Measurements from ENCODE around the gene MRPL9.

MRPL9 gene

DNA sequence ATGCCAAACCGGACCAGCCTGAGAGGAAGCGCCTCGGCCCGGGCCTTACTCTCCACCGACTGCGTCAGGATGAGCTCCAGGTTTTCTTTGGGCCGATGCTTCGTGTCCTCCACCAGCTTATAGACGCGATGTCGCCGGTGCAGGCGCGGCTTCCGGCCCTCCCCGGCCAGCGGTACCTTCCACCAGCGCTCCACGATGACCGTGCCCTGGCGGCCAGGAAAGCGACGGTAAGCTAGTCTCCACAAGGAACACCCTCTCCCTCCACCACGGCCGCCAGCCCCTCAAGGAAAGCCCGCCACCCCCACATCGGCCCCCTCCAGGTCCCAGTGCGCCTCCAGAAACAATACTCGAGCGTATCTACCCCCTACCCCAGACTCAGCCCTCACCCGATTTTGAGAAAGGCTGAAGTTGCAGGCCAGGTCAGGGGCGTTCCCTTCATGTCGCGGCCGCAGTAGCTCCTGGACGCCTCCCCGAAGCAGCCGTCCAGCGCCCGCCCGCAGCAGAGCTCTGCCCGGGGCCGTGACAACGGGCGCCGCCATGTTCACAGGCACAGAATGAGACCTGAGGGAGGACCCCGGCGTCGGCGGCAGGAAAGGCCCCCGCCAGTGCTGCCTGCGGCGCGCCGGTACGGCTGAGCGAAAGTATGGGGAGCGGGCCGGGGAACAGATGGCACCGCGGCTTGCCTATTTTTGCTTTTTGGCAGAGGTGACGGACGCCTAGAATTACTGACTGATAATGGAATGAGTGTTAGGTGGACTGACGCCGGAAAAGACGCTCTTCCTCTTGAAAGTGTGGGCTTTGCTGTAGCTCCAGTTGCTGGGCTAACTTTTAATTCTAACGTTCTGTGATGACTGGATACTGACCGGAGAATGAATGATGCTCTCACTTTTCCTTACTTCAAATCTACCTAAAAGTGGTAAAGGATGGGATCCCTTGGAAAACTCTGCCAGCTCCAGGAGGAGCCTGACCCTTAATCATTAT is at the start of gene MRPL9:
Gene MRPL9 (minus strand): TSS at position 556 of the 981 bp plus-strand sequence. CDS start 17 bp downstream, at position 539.
- peak; percentile 87 for DNase-seq

DNA sequence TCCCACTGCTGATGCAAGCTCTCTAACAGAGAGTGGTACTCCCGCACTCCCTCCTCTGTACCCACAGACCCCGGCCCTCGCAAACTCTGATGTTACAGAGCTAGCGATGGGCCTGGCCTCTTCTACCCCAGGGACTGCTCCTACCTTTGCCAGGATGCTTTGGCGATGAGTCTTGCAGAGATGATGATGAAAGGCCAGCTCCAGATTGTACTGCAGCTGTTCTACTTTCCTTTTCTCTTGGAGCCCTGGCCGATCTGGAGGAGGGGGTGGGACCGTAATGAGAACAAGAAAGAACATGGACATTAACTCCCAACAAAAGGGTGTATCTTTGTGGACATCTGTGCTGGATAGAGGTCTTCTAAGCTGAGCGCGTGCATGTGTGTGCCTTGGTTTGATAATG is 47.9 kb upstream of the MRPL9 start:
- DNase-seq, result no peak

DNA sequence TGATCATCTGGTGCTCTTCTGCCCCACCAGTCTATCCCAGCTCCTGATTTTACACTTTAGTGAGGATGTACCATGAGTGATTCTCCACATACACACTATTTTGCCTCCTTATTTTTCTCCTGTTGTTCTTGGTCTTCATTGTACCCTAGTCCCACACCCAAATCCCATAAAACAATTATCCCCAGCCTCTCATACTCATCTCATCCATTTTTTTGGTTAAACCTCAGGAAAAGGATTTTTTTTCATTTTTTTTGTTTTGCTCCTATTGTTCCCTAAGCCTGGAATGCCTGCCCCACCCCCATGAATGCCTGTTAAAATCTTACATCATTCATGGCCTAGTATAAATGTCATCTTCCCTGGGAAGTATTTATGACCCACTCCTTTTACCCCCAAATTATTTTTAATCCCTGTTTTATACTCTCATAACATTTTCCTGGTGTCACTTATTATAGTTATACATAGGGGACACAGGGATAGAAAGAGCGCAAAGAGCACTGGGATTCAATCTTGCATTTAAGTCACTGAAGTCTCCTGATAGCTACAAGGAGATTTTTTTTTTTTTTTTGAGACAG is 46.8 kb upstream of the MRPL9 start:
- no peak for DNase-seq

DNA sequence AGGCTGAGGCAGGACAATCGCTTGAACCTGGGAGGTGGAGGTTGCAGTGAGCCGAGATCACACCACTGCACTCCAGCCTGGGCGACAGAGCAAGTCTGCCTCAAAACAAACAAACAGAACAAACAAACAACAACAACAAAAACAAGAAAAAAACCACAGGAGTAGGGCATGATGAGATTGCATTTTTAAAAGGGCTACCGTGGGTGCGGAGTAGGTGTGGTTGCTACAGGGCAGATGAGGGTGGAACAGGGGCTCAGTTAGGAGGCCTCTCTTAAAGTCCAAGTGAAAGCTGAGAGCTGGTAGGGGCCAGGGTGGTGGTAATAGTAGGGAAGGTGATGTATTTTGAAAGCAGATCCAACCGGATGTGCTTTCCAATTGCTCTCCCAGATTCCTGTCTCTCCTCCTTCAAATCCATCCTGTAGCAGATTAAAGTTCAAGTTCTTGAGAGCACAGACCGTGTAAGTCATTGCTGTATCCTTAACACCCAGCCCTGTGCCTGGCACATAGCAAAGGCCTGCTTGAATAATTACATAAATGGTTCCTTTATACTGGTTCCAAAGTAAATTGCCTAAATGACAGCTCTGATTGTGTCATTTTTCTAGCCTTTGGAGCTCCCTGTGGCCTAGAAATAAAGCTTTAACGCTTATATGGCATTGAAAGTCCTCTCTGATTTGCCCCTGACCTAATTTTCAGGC is 46.1 kb upstream of the MRPL9 start:
- DNase-seq, result no peak

DNA sequence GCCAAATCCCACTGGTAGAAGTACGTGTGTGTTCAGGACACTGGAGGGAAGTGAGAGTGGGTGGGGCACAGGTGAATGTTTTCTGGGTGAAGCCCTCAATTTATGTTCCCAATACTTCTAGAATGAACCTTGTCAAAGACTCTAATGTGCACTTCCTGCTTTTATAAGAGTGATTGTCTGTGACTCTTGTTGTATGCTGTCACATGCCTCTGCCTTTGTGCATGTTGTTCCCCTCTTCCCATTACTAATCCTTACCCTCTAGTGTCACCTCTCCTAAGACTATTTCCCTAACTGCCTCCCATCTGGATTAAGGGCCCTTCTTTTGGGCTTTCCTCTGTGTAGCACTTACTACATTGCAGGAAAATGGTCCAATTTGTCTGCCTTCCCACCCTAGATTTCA is 44.5 kb upstream of the MRPL9 start:
- DNase-seq, result no peak

DNA sequence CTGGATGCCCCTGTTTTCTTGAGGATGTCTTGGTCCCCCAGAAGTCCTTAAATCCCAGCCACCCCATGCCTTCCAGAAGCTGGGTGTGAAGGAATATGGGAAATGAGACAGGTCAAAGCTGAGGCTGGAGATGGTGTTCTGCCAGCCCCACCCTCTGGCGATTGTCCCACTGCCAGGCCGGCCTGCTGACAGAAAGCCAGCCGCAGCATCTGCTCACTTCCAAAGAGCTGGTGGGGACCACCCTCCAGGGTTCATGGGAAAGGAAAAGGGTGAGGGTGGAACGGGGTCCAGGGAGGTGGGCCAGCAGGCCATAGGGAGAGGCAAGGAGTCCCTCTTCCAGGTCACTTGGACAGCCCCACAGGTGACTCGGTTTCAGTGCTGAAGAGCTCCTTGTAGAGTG is 43.8 kb upstream of the MRPL9 start:
- DNase-seq, result no peak

DNA sequence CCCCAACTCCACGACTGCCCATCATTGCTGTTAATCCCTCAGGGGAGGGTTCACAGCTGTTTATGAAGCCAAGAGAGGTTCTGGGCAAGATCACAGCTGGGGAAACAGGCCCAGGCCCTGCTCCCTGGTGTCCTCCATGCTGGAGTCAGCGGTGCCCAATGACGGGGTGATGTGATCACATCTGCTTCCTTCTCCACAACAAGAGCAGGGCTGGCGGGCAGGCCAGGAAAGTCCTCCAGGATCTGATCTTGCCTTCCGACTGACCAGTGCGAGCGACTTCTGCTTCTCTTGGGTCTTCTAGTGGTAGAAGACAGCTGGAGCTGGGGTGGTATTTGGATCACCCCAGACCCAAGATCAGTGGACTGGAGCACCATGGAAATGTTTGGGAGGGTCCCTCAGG is 42.9 kb upstream of the MRPL9 start:
- no peak for DNase-seq

DNA sequence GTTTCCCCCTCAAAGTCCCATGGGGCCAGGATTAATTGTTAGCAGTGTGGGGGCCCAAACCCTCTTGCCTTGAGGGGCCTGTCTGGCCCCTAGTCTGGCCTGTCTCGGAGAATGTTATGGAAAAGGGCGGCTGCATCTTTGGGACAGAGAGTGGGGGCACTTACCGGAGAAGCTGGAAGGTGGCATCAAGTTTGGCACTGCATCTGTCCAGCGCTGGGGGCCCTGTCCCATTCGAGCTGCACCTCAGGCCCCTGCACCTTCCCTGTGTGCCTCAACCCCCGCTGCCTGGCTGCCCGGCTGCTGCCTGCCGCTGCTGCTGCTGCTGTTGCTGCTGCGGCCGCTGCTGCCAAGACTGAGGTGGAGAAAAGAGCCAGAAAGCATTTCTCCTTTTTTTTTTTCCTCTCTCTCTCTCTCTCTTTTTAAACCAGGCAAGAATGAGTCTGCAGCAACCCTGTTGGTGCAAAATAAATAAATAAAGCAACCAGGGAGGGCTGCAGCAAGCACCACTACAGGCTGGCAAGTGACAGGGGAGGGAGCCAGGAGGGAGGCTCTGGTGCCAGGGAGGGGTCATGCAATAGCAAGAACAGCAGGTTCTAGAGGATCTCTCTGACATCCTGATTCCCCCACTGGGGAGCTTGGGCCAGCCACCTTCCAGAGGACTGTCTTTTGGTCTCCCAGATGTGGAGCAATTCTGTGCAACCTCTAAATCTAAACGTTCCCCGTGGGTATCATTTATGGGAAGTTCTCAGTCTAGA is 41.9 kb upstream of the MRPL9 start, which contains the start of gene LINGO4:
Gene LINGO4 (minus strand): TSS at position 354 of the 755 bp plus-strand sequence. CDS start 2,715 bp downstream, outside the sequence.
- DNase-seq, result no peak

DNA sequence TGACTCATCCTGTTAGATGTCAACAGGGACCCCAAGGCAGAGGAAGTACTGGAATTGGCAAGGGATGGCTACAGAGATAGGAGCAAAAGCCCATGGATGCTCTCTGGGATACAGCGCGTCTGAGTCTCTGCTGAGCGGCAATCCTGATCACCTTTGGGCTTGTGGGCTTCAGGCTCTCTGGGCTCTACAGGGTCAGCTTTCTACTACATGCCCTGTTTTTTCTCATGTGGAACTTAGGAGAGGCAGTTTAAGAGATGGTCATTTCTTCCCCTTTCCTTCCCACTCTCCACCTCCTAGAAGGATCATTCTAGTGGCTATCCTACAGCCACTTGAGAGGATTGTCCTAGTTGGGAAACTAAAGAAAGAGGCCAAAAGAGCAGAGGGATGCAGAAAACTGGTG is 40.6 kb upstream of the MRPL9 start:
- DNase-seq, result no peak

DNA sequence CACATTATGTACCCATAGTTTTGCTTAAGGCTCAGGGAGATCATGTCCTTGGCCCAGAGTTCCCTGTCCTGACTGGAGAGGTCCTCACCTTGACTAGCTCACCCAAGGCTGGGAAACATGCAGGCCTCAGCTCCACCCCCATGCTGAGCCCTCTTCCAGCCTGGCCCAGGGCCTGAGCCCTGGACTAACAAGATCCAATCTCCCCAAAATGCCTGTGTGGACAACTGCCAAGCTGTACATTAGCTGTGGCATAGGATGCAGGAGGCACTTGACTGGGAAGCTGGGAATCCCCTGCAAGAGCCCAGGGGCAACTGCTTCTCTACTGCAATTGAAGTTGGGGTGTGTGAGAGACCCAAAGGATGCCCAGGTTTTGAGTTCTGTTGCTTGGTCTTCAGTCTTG is 39.9 kb upstream of the MRPL9 start:
- DNase-seq, result no peak

DNA sequence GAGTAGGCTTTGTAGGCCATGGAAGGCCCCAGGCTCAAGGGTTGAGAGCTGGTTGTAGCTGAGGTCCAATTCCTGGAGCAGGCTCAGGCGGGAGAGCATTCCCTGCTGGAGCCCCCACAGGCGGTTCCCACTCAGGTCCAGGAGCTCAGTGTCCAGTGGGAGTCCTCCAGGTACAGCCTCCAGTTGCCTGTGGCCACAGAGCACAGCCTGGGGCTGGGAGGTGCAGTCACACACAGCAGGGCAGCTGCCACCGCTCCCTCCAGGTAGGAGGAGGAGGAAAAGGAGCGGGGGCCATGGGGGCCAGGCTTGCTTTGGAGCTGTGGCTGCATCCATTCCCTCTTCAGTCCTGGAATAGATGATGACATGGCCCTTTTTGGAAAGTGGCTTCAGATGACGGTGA is 39.1 kb upstream of the MRPL9 start:
- DNase-seq, result no peak

DNA sequence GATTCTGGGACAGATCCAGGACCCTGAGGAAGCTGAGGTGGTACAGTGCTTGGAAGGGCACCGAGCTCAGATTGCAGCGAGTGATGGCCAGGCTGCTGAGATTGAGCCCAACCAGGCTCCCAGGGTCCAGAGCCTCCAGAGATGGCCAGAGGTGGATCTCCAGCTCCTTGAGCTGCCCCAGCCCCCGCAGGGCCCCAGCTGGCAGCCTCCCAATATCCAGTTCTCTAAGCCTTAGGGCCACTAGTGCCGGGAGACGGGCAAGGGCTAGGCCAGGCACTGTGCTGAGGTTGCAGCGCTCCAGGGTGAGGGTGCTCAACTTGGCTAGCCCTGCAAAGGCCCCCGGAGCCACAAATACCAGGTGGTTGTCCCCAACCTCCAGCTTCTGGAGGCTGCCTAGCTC is 38.5 kb upstream of the MRPL9 start:
- DNase-seq, result no peak

DNA sequence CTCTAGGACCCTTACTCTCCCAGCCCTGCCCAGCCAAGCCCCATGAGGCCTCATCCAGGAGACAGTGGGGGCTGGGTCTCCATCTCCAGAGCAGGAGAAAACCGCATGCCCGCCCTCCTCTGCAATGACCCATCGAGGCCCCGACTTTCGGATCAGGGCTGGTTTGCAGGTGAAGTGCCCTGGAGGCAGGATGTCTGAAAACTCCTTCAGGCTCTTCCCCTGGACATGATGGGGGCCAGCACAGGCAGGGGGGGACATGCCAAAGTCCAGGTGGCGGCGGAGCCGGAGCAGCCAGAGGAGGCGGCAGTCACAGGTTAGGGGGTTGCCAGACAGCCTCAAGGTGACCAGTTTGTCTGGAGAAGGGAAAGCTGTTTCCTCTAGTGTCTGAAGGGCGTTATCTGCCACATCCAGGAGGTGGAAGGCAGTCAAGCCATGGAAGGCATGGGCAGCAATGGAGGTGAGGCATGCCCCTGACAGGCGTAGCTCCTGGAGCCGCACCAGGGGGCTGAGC is 38.1 kb upstream of the MRPL9 start:
- no peak for DNase-seq

DNA sequence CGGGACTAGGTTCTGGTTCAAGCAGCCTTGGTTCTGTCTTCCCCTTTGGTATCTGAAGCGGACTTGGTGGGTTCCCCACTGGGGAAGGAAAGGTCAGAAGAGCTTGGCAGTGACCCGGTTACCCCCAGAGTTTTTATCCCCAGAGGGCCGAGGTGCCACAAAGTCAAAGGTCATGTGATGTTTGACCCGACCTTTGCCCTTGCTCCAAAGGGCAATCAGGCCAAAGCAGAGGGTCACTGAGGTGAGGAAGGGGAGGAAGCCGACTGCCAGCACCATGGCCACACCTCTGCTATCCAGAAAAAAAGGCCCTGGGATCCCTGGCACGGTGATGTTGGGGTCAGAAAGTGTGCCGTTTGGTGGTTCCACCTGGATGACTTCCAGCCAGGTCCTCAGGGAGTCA is 37.5 kb upstream of the MRPL9 start:
- no peak for DNase-seq

DNA sequence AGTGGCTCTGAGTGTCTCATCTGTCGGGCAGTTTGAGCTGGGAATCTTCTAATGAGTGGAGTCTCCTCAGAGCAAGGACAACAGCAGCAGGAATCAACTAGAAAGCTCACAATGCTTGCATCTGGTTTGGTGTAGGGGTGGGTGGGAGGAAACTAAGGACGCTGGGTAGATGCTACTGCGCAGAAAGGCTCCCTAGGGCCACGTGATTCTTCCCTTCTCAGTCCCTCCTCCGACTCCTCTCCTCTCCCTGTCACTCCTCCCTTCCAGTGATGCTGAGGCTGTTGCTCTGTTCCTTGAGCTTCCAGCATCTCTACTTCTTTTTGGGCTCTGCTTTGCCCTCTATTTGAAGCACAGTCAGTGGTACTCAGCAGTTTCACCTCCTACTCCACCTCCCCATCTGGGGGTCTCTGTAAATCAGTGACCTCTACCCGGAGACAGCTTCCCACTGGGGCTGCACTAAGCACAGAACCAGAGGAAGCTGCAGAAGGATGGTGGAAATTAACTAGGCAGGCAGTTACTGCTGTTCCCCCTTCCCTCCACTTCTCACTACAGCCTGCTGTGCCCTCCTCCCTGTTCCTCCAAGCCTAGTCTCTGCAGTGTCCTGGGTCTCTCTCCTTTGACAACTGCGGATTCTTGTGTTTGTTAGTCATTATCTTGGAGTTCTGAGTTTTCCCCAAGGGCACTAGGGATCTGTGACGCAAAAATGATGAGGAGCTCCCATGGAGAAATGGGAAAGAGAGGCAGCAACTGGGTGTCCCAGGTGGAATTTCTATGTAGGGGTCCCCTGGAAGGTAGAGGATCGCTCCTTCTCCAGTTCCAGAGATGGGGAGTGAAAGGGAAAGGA is 36.1 kb upstream of the MRPL9 start:
- no peak for DNase-seq

DNA sequence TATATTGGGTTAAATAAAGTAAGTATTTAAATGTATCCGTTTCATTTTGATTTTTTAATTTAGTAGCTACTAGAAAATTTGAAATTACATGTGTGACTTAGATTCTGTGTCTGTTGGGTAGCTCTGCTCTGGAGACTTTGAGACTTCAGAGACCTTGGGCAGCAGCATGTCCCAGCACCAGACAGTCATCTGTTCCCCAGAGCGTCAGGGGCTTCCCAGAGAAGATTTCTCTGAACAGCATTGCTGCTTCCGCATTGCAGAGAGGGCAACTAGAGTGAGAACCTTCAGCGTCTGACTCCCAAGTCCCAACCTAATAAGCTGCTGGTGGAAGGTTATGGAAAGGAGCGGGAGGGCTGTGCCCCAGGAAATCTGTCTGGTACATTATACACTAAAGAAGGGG is 35.3 kb upstream of the MRPL9 start:
- DNase-seq, result no peak

DNA sequence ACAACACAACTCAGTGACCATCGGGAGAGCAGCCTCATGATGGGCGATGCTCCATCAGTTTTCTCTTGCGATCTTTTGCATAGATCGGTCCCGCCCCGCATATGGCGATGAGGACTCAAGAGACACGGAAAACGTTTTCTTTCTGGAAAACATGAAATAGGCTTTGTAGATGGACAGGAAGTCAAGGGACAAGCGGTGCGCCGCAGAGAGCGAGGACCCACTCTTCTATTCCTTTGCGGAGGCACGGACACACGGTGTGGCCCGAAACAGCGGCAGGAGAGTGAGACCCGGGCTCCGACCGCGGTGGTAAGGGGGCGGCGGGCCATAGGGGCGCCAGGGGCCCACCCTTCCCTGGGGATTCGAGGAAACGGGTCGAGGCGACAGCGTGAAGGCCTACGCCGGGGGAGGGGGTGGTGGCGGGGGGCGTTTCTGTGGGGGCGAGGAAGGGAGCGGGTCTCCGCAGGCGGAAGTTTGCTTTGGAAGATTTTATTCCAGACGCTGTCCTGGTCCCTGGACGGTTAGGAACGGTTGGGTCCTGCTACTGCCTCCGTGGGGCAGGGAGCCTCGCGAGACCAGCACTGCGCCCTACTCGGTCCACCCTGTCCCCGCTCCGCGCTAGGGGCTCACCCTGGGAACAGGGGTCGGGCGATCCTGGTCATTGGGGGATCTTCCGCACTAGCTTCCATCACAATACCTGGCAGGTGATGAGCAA is 27.8 kb upstream of the MRPL9 start:
- DNase-seq, result peak; percentile 6

DNA sequence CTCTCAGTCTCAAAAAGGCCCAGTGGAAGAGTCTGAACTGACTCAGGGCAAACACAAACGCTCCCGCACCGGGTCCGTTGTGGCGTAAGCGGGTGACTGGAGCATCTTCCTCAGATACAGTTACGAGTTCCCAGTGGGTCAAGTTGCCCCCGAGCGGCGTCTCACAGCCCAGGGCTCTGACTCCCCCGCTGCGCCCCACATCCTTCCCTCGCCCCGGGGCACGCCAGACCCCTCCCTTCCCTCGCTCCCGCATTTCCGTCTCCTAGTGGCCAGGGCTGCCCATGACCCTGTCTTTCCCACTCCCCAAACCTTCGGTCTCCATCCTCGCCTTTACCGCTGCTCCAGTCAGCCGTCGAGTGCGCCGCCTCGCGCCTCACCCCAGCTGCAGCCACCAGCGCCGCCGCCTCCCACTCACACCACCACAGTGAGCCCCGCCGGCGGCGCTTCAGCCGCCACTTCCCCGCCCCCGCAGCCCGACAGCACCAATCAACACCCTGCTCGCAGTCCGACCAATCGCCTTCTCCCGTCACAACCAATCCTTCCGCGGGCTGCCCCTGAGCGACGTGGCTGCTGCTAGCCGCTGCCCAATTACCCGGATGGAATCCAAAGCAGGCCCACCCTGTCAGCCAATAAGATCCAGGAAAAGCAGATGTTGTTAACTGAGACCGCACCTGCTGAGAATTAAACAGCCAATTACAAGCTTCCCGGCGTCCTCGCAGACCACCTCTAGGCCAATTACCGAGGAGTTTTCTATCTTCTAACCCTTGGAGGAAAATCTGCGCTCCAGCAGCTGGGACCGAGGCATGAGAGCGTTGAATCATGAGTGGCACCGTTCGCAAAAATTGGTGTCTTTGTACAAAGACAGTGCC is 27.0 kb upstream of the MRPL9 start, which contains the start of gene TDRKH:
Gene TDRKH (minus strand): TSS at position 430 of the 869 bp plus-strand sequence. CDS start 7,478 bp downstream, outside the sequence.
- peak; percentile 99 for DNase-seq

DNA sequence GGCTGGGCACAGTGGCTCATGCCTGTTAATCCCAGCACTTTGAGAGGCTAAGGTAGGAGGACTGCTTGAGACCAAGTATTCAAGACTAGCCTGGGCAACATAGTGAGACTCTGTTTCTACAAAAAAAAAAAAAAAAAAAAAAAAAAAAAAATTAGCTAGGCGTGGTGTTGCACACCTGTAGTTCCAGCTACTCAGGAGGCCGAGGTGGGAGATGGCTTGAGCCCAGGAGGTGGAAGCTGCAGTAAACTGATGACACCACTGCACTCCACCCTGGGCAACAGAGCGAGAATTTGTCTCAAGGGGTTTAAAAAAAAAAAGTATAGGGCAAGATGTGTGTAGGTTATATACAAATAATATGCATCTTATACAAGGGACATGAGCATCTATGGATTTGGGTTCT is 24.4 kb upstream of the MRPL9 start:
- no peak for DNase-seq

DNA sequence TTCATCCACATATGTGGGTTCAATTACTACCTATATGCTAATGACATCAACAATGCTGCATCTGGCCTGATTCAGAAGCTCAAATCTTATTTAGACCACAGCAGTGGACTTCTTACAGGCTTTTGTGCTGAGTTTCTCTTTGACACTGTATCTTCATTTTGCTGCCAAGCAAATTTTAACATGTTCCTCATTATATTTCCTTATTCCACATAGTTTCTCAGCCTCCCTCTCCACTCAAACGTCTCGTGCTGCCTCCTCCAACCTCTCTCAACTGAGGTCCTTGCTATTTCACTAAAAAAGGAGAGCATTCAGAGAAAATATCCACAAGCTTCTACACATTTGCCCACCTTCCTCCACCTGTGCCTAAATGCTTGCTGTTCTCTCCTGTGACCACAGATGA is 20.5 kb upstream of the MRPL9 start:
- no peak for DNase-seq
